Coronary artery (tissue), 2 donors: Measurements from ENCODE around the gene ACAN.

ENCODE experiments used
- DNase-seq: peaks from one replicate; pipeline ENCODE4 v3.0.0-alpha.2; 2017; ENCODE audit warnings: low spot score
- H3K27ac ChIP-seq, 2 donors: fragments of 200-600 bp; sonication (generic); one replicate each; pipeline ENCODE4 v1.5.1; 2016 to 2019
- H3K4me3 ChIP-seq: fragments of 200-600 bp; sonication (generic); 2 replicates; pipeline ENCODE4 v1.5.1; 2016; ENCODE audit warnings: mild to moderate bottlenecking, moderate library complexity
- CTCF ChIP-seq: fragments of 200-600 bp; sonication (generic); IDR thresholded peaks from one replicate; pipeline ENCODE4 v1.5.1; 2019; ENCODE audit warnings: antibody characterized with exemption

Gene ACAN

GRCh38 chr15:88800026-88800425 is 3.2 kb upstream of the ACAN start:
- no peak overlapping the region for H3K27ac ChIP-seq
- TF ChIP-seq CTCF: no peak
- no peak overlapping the region for H3K4me3 ChIP-seq
- DNase-seq: no peak

GRCh38 chr15:88800738-88801137 is 2.5 kb upstream of the ACAN start:
- no peak overlapping the region for H3K4me3 ChIP-seq
- DNase-seq: no peak
- no peak for TF ChIP-seq CTCF
- no peak overlapping the region for H3K27ac ChIP-seq

- DNase-seq: no peak
- peak overlapping the region in 1 of 2 donors; percentile 61 for H3K27ac ChIP-seq
- H3K4me3 ChIP-seq: peak overlapping the region; percentile 77
- TF ChIP-seq CTCF: no peak
Observed at GRCh38 chr15:88802250-88802990, 816 bp upstream of the ACAN start.

- Histone ChIP-seq H3K4me3 (peak overlapping the region; percentile 77), H3K27ac (peak overlapping the region in 1 of 2 donors; percentile 61)
- no peak for TF ChIP-seq CTCF
- no peak for DNase-seq
Observed at GRCh38 chr15:88802991-88803240, 320 bp upstream of the ACAN start.

- no peak for TF ChIP-seq CTCF
- no peak for DNase-seq
- peak overlapping the region; percentile 77 for H3K4me3 ChIP-seq
- H3K27ac ChIP-seq: peak overlapping the region in 1 of 2 donors; percentile 61
Observed at GRCh38 chr15:88803920-88804247, 648 bp downstream of the ACAN start.

- no peak for TF ChIP-seq CTCF
- H3K27ac ChIP-seq: peak overlapping the region in 1 of 2 donors; percentile 61
- no peak for DNase-seq
- peak overlapping the region; percentile 77 for H3K4me3 ChIP-seq
Observed at GRCh38 chr15:88804257-88804656, 1.0 kb downstream of the ACAN start.

GRCh38 chr15:88805031-88805780 is 2.0 kb downstream of the ACAN start:
- no peak for TF ChIP-seq CTCF
- H3K27ac ChIP-seq: no peak overlapping the region
- no peak for DNase-seq
- H3K4me3 ChIP-seq: no peak overlapping the region
